CD14-positive monocyte (primary cell): Measurements from ENCODE around the gene MEI1. TPM values are rescaled to one million over a fixed set of nuclear protein-coding genes. Genes with fewer than 3 reads are reported as not detected.

Source experiments
- DNase-seq, 3 donors: peaks; one replicate each; pipeline ENCODE4 v3.0.0-alpha.2; 2011 to 2022
- H2AFZ ChIP-seq: 2 replicates; pipeline ENCODE4 v1.6.0; 2012; ENCODE audit warnings: mild to moderate bottlenecking, low read depth, low read length, inconsistent platforms; ENCODE audit not compliant: insufficient read depth, poor library complexity, severe bottlenecking
- H3K27ac ChIP-seq, 2 donors: 1 replicate in 1 of 2; 2 replicates in 1 of 2; pipeline ENCODE4 v1.5.1; 2012 to 2013; ENCODE audit warnings: low read length in 2 of 2, control low read depth in 1 of 2, inconsistent platforms in 1 of 2, low read depth in 1 of 2, mild to moderate bottlenecking in 1 of 2
- H3K27me3 ChIP-seq, 2 donors: one replicate each; pipeline versions ENCODE4 v1.6.0 to v1.6.1; 2011 to 2013; ENCODE audit warnings: low read length in 2 of 2; ENCODE audit not compliant: control insufficient read depth in 2 of 2, insufficient read depth in 2 of 2
- H3K36me3 ChIP-seq, 2 donors: replicated peaks in 1 of 2; 1 replicate in 1 of 2; 2 replicates in 1 of 2; pipeline versions ENCODE4 v1.5.1 to v1.6.1; 2012 to 2013; ENCODE audit warnings: low read length in 2 of 2, control low read depth in 1 of 2, inconsistent platforms in 1 of 2, mild to moderate bottlenecking in 1 of 2; ENCODE audit not compliant: insufficient read depth in 2 of 2, control insufficient read depth in 1 of 2
- H3K4me1 ChIP-seq, 2 donors: 1 replicate in 1 of 2; 2 replicates in 1 of 2; pipeline versions ENCODE4 v1.5.1 to v1.6.1; 2012 to 2013; ENCODE audit warnings: low read length in 2 of 2, control low read depth in 1 of 2, inconsistent platforms in 1 of 2, mild to moderate bottlenecking in 1 of 2, moderate library complexity in 1 of 2; ENCODE audit not compliant: insufficient read depth in 2 of 2, control insufficient read depth in 1 of 2
- H3K4me2 ChIP-seq: replicated peaks from 2 replicates; pipeline ENCODE3; 2012; ENCODE audit warnings: low read length, moderate library complexity, mild to moderate bottlenecking; ENCODE audit not compliant: poor library complexity, severe bottlenecking; ENCODE audit errors: extremely low read depth
- H3K4me3 ChIP-seq, 3 experiments: fragments of 200-600 bp in 1 of 3; sonication (generic) in 1 of 3; replicated peaks in 1 of 3; 1 replicate in 2 of 3; 2 replicates in 1 of 3; pipeline ENCODE4 v1.5.1; 2011 to 2013; ENCODE audit warnings: low read length in 3 of 3, mild to moderate bottlenecking in 3 of 3, control low read depth in 2 of 3, low read depth in 2 of 3, inconsistent platforms in 1 of 3, moderate library complexity in 1 of 3
- H3K79me2 ChIP-seq: 2 replicates; pipeline ENCODE4 v1.6.0; 2012; ENCODE audit warnings: mild to moderate bottlenecking, control low read depth, inconsistent platforms, low read length, moderate library complexity; ENCODE audit not compliant: insufficient read depth
- H3K9ac ChIP-seq: 2 replicates; pipeline ENCODE4 v1.6.0; 2017; ENCODE audit warnings: low read length, mild to moderate bottlenecking; ENCODE audit not compliant: insufficient read depth, poor library complexity, severe bottlenecking
- H3K9me3 ChIP-seq, 2 donors: replicated peaks in 1 of 2; 1 replicate in 1 of 2; 2 replicates in 1 of 2; pipeline versions ENCODE4 v1.5.1 to v1.6.1; 2012 to 2013; ENCODE audit warnings: low read length in 2 of 2, control low read depth in 1 of 2; ENCODE audit not compliant: control insufficient read depth in 1 of 2, insufficient read depth in 1 of 2
- H4K20me1 ChIP-seq: 2 replicates; pipeline ENCODE4 v1.6.0; 2012; ENCODE audit warnings: mild to moderate bottlenecking, low read length, control low read depth, moderate library complexity; ENCODE audit not compliant: insufficient read depth
- H3K27ac Mint-ChIP-seq, 7 donors: one replicate each; pipeline ENCODE4 v1.8.0; 2020; ENCODE audit warnings: mild to moderate bottlenecking in 7 of 7, mixed read lengths in 7 of 7, moderate library complexity in 6 of 7, inconsistent platforms in 2 of 7
- H3K27me3 Mint-ChIP-seq, 3 donors: one replicate each; pipeline ENCODE4 v1.8.0; 2021 to 2022; ENCODE audit warnings: low read depth in 3 of 3, mild to moderate bottlenecking in 3 of 3, mixed read lengths in 3 of 3, moderate library complexity in 3 of 3, inconsistent platforms in 1 of 3
- H3K36me3 Mint-ChIP-seq, 2 donors: one replicate each; pipeline ENCODE4 v1.8.0; 2020; ENCODE audit warnings: mixed read lengths in 2 of 2, inconsistent platforms in 1 of 2, mild to moderate bottlenecking in 1 of 2
- H3K4me1 Mint-ChIP-seq: one replicate; pipeline ENCODE4 v1.8.0; 2020; ENCODE audit warnings: mild to moderate bottlenecking, mixed read lengths
- H3K4me3 Mint-ChIP-seq, 2 donors: one replicate each; pipeline ENCODE4 v1.8.0; 2020; ENCODE audit warnings: mild to moderate bottlenecking in 2 of 2, mixed read lengths in 2 of 2, moderate library complexity in 1 of 2
- H3K9me3 Mint-ChIP-seq, 7 donors: one replicate each; pipeline ENCODE4 v1.8.0; 2020 to 2022; ENCODE audit warnings: mixed read lengths in 7 of 7, mild to moderate bottlenecking in 6 of 7, moderate library complexity in 6 of 7, inconsistent platforms in 2 of 7
- CTCF ChIP-seq: fragments of 200-600 bp; IDR thresholded peaks from one replicate; pipeline ENCODE4 v1.8.0; 2022; ENCODE audit warnings: antibody characterized with exemption, mild to moderate bottlenecking
- WGBS: methylation state at CpG from one replicate; pipeline ENCODE4 v1.1.5; 2013; ENCODE audit warnings: missing lambda C conversion rate; ENCODE audit not compliant: insufficient coverage; 5-methylcytosine and 5-hydroxymethylcytosine counted together
- intact Hi-C, 2 donors: fragments of 100-400 bp; cut with micrococcal nuclease; formaldehyde crosslinking; loops; one replicate each; pipeline versions ENCODE4 v1.15.0 to v1.15.1; 2023
- polyA plus RNA-seq, 3 donors: library from polyadenylated mRNA; depleted of rRNA in 1 of 3; unstranded in 2 of 3; stranded (reverse) in 1 of 3; fragments of 300-500 nt in 2 of 3; fragments of >200 nt in 1 of 3; fragmentation: Illumina TruSeq in 2 of 3; gene quantifications; 1 replicate in 2 of 3; 2 replicates in 1 of 3; pipeline ENCODE4 v1.2.3, GENCODE V29; 2012 to 2021

The MEI1 gene
- polyA plus RNA-seq, 3 donors: 12.3 to 40.0 (median 37.0) TPM

- H3K27me3 ChIP-seq: no peaks in the 10 kb centered on the region
- no peaks in the 10 kb centered on the region for H3K27me3 Mint-ChIP-seq
- peaks cover 26 to 32% of the 10 kb centered on the region in 2 donors for H3K36me3 Mint-ChIP-seq
- H3K9ac ChIP-seq: no peak overlapping the region
- DNase-seq: no peak
- 91% methylated on average over 3 of the region's 3 CpGs for WGBS
- H3K9me3 Mint-ChIP-seq: no peaks in the 10 kb centered on the region
- TF ChIP-seq CTCF: no peak
- H3K4me1 ChIP-seq: peaks cover 15 to 25% of the 10 kb centered on the region in 2 donors
- H3K79me2 ChIP-seq: peaks cover 95% of the 10 kb centered on the region
- no peaks in the 10 kb centered on the region for H3K9me3 ChIP-seq
- H3K4me3 ChIP-seq: no peak overlapping the region
- no peak overlapping the region for H3K27ac ChIP-seq
- H3K36me3 ChIP-seq: peaks cover 7 to 37% of the 10 kb centered on the region in 2 donors
- H3K4me1 Mint-ChIP-seq: peaks cover 44% of the 10 kb centered on the region
- H3K27ac Mint-ChIP-seq: peak overlapping the region in 2 of 7 donors; percentile 18 to 42
- intact Hi-C loops: no loop called here
- no peak overlapping the region for H2AFZ ChIP-seq
- H3K4me2 ChIP-seq: no peak overlapping the region
- no peak overlapping the region for H3K4me3 Mint-ChIP-seq
- H4K20me1 ChIP-seq: peaks cover 84% of the 10 kb centered on the region
Measured at GRCh38 chr22:41844513-41844912, 145.2 kb downstream of the MEI1 start.

GRCh38 chr22:41845380-41846267 is 146.3 kb downstream of the MEI1 start:
- Histone ChIP-seq H3K4me1 (peaks cover 15 to 25% of the 10 kb centered on the region in 2 donors), H3K9ac (no peak overlapping the region)
- 67% methylated on average over 2 of the region's 4 CpGs for WGBS

More at GRCh38 chr22:41845380-41846267, 146.3 kb downstream of the MEI1 start:
- Mint-ChIP-seq H3K27me3 (no peaks in the 10 kb centered on the region), H3K9me3 (no peaks in the 10 kb centered on the region), H3K27ac (peak overlapping the region in 1 of 7 donors; percentile 0), H3K4me1 (peaks cover 44% of the 10 kb centered on the region), H3K4me3 (no peak overlapping the region), H3K36me3 (peaks cover 23 to 29% of the 10 kb centered on the region in 2 donors)
- Histone ChIP-seq H3K4me3 (no peak overlapping the region), H3K9me3 (no peaks in the 10 kb centered on the region), H4K20me1 (peaks cover 76% of the 10 kb centered on the region), H3K79me2 (peaks cover 93% of the 10 kb centered on the region), H3K27ac (no peak overlapping the region), H2AFZ (no peak overlapping the region), H3K36me3 (peaks cover 3 to 29% of the 10 kb centered on the region in 2 donors), H3K4me2 (no peak overlapping the region), H3K27me3 (no peaks in the 10 kb centered on the region)
- no peak for TF ChIP-seq CTCF
- intact Hi-C loops: no loop called here
- no peak for DNase-seq
